Heart right ventricle (tissue), 16 donors: ENCODE data around the gene XCL2. TPM values are rescaled to one million over a fixed set of nuclear protein-coding genes. Genes with fewer than 3 reads are reported as not detected.

Source experiments
- ATAC-seq, 8 donors: fragments of 200-7000 bp; cut with Tn5 transposase; one replicate each; pipeline ENCODE4 v1.9.1; 2020; ENCODE audit warnings: mild to moderate bottlenecking in 8 of 8, moderate library complexity in 8 of 8, moderate number of reproducible peaks in 1 of 8
- DNase-seq, 2 donors: peaks; one replicate each; pipeline ENCODE4 v3.0.0-alpha.2; 2020
- H3K27ac ChIP-seq, 10 donors: fragments of 200-600 bp; sonication (generic) in 2 of 10; one replicate each; pipeline versions ENCODE4 v1.5.0 to v1.8.0; 2020 to 2022; ENCODE audit warnings: mild to moderate bottlenecking in 3 of 10
- H3K27me3 ChIP-seq, 7 donors: fragments of 200-600 bp; one replicate each; pipeline ENCODE4 v1.8.0; 2021 to 2022; ENCODE audit warnings: mild to moderate bottlenecking in 2 of 7
- H3K36me3 ChIP-seq, 9 donors: fragments of 200-600 bp; sonication (generic) in 1 of 9; one replicate each; pipeline versions ENCODE4 v1.5.0 to v1.8.0; 2020 to 2022; ENCODE audit warnings: mild to moderate bottlenecking in 2 of 9
- H3K4me1 ChIP-seq, 9 donors: fragments of 200-600 bp; sonication (generic) in 1 of 9; one replicate each; pipeline versions ENCODE4 v1.5.0 to v1.8.0; 2020 to 2022; ENCODE audit warnings: mild to moderate bottlenecking in 4 of 9
- H3K4me3 ChIP-seq, 10 donors: fragments of 200-600 bp; sonication (generic) in 2 of 10; one replicate each; pipeline versions ENCODE4 v1.5.0 to v1.8.0; 2020 to 2022; ENCODE audit warnings: mild to moderate bottlenecking in 7 of 10, moderate library complexity in 2 of 10
- H3K9me3 ChIP-seq, 11 donors: fragments of 200-600 bp in 10 of 11; sonication (generic) in 2 of 11; one replicate each; pipeline versions ENCODE4 v1.5.0 to v1.8.0; 2013 to 2022; ENCODE audit warnings: mild to moderate bottlenecking in 2 of 11, control low read depth in 1 of 11, moderate library complexity in 1 of 11
- CTCF ChIP-seq, 9 donors: fragments of 200-600 bp; sonication (generic) in 2 of 9; IDR thresholded peaks; one replicate each; pipeline versions ENCODE4 v1.5.0 to v1.8.0; 2021 to 2022; ENCODE audit warnings: antibody characterized with exemption in 9 of 9, mild to moderate bottlenecking in 5 of 9, moderate library complexity in 1 of 9
- WGBS, 2 donors: extraction: QIAGEN DNeasy Blood & Tissue Kit; methylation state at CpG; one replicate each; pipeline ENCODE4 v1.1.7; 2013; ENCODE audit warnings: inconsistent platforms in 1 of 2; 5-methylcytosine and 5-hydroxymethylcytosine counted together
- intact Hi-C, 10 donors: fragments of 100-400 bp; cut with DNase I; formaldehyde crosslinking; loops; one replicate each; pipeline versions ENCODE4 v1.11.1 to v1.14.2; 2022
- polyA plus RNA-seq, 2 donors: library from polyadenylated mRNA; stranded (reverse); fragments of 200-250 nt; gene quantifications; one replicate each; pipeline ENCODE4 v1.2.3, GENCODE V29; 2013
- total RNA-seq, 10 donors: library from RNA; stranded (reverse); fragmentation: NEBNext Ultra II Directional in 3 of 10; extraction: Animal tissue kit (Norgen Biotek cat#: 25700) in 3 of 10; gene quantifications; one replicate each; pipeline versions ENCODE4 v1.2.1 to v1.2.4, GENCODE V29; 2021 to 2023
- donor health status: Arrhythmogenic right ventricular cardiomyopathy.
- donor health status: ischemic (EF 13 %, LVEDD 7.1; RV severe dilation, severe dysfunction).
- donor health status: healthy with polysubstance abuse.
- donor health status: DM: no; HTN: yes; CAD: no.
- donor health status: DM: no; HTN: no; CAD: no.
- donor health status: ischemic (EF 25% LVEDD 6.9; RV normal size, moderate dysfunction).
- donor health status: ischemic (EF 25% LVEDD 5.7; RV mildly dilated, moderate dysfunction).
- donor health status: healthy.
- donor health status: DM: yes; HTN: yes; CAD: no.
- donor health status: Ischemic cardiomyopathy.
- donor health status: ischemic (EF 35%, LVEDD 5.7; RV mildly dilated, moderate dysfunction).
- donor health status: nonischemic (EF 11% LVEDD 7.7; RV severe dilation, severe dysfunction).
- donor health status: DM: yes; HTN: yes; CAD: no.
- donor health status: PGD.
- donor health status: ischemic (EF 29% LVEDD 5.4; RV normal size, mild dysfunction).
- donor health status: nonischemic (EF 23%, LVEDD 6.1; RV moderate dilation, normal function).

Gene XCL2
- total and polyA plus RNA-seq, 12 donors: 0.17 to 7.5 (median 0.54) TPM; not detected in 9

- no peak for TF ChIP-seq CTCF (IDR thresholded peaks at IDR 0.05)
- DNase-seq: no peak
- H3K4me3 ChIP-seq: no peak overlapping the region
- ATAC-seq: peak in 4 of 8 donors; percentile 11 to 61 (median 37)
- H3K9me3 ChIP-seq: no peaks in the 10 kb centered on the region
- peak overlapping the region in 3 of 10 donors; percentile 21 to 66 (median 58) for H3K27ac ChIP-seq
- H3K27me3 ChIP-seq: no peaks in the 10 kb centered on the region
- H3K4me1 ChIP-seq: peaks cover 0 to 39% (median 7%) of the 10 kb centered on the region in 9 donors
- no peaks in the 10 kb centered on the region for H3K36me3 ChIP-seq
- intact Hi-C loops: no loop called here
- WGBS, 2 donors: 48 to 63% methylated on average over 13 of the region's 13 CpGs
These were observed 30.8 kb downstream of the XCL2 start for GRCh38 chr1:168512864-168513595.

GRCh38 chr1:168509875-168510791 is 33.7 kb downstream of the XCL2 start:
- 71% methylated on average over 13 of the region's 13 CpGs for WGBS, 2 donors
- Histone ChIP-seq H3K27me3 (no peaks in the 10 kb centered on the region), H3K9me3 (no peaks in the 10 kb centered on the region), H3K27ac (peak overlapping the region in 2 of 10 donors; percentile 30 to 32), H3K36me3 (no peaks in the 10 kb centered on the region), H3K4me1 (peaks cover 0 to 43% (median 10%) of the 10 kb centered on the region in 9 donors), H3K4me3 (no peak overlapping the region)
- TF ChIP-seq CTCF (IDR thresholded peaks at IDR 0.05): no peak
- no peak for DNase-seq
- intact Hi-C loops: no loop called here
- peak in 3 of 8 donors; percentile 60 to 74 (median 65) for ATAC-seq

- H3K4me3 ChIP-seq: no peak overlapping the region
- intact Hi-C loops: no loop called here
- ATAC-seq (no peak), DNase-seq (no peak)
- no peaks in the 10 kb centered on the region for H3K36me3 ChIP-seq
- no peaks in the 10 kb centered on the region for H3K27me3 ChIP-seq
- H3K27ac ChIP-seq: no peak overlapping the region
- WGBS, 2 donors: 85 to 88% methylated on average over 1 of the region's 1 CpG
- no peaks in the 10 kb centered on the region for H3K9me3 ChIP-seq
- TF ChIP-seq CTCF (IDR thresholded peaks at IDR 0.05): no peak
- H3K4me1 ChIP-seq: peaks cover 0 to 44% (median 3%) of the 10 kb centered on the region in 9 donors
These were observed 34.6 kb downstream of the XCL2 start for GRCh38 chr1:168509210-168509609.

DNA sequence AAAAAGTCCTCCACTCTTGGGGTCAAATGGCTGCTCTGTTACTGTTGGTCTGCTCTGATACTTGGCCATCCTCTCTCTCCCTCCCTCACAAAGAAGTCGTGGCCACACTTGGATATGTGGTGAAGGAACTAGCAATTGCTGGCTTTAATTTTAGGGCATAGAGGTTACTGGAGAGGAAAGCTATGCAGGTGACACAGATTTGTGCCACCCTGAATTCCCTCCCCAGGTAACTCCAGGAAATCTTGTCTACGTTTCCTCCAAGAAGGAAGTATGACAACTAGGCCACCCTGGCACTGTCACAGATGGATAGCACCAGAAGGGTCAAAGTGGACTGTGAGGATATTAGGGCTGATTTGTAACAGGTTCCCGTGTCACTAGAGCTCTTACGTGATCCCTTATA is 36.0 kb downstream of the XCL2 start:
- H3K27me3 ChIP-seq: no peaks in the 10 kb centered on the region
- H3K4me3 ChIP-seq: no peak overlapping the region
- TF ChIP-seq CTCF (IDR thresholded peaks at IDR 0.05): no peak
- peaks cover 0 to 44% (median 3%) of the 10 kb centered on the region in 9 donors for H3K4me1 ChIP-seq
- ATAC-seq (no peak), DNase-seq (no peak)
- intact Hi-C loops: no loop called here
- H3K36me3 ChIP-seq: no peaks in the 10 kb centered on the region
- no peaks in the 10 kb centered on the region for H3K9me3 ChIP-seq
- H3K27ac ChIP-seq: peak overlapping the region in 1 of 10 donors; percentile 37
- 91% methylated on average over 4 of the region's 4 CpGs for WGBS, 2 donors
